Measurements from ENCODE around the gene CA10. TPM values are rescaled to one million over a fixed set of nuclear protein-coding genes. Genes with fewer than 3 reads are reported as not detected.
A peak's percentile ranks its signal among the peaks of the same experiment; 100 is the strongest.

CA10 gene
- total RNA-seq, 2 donors from 2014 or later = 0.22 to 0.37 TPM

- no peaks in the 10 kb centered on the region for H3K36me3 Mint-ChIP-seq (ENCODE audit: low read depth)
- peaks cover 19% of the 10 kb centered on the region for H3K27me3 ChIP-seq (ENCODE audit: control insufficient read depth, insufficient read depth, low read length, poor library complexity, severe bottlenecking)
- no peak overlapping the region for H3K27ac Mint-ChIP-seq
- no peak for DNase-seq
- peaks cover 6% of the 10 kb centered on the region for H3K4me1 ChIP-seq (ENCODE audit: control insufficient read depth, insufficient read depth, low read length)
- WGBS, 2 experiments (ENCODE audit: insufficient coverage in 1 of 2, insufficient read length in 1 of 2) = 90 to 92% methylated on average over 7 to 10 of the region's 10 CpGs
- H3K36me3 ChIP-seq (ENCODE audit: control insufficient read depth, insufficient read depth, low read length) = no peaks in the 10 kb centered on the region
- no peak overlapping the region for H3K4me3 ChIP-seq (ENCODE audit: low read length)
- peaks cover 10% of the 10 kb centered on the region for H3K27me3 Mint-ChIP-seq (ENCODE audit: insufficient read depth)
- H3K4me3 Mint-ChIP-seq = no peak overlapping the region
- TF ChIP-seq CTCF (conservative IDR thresholded peaks at IDR 0.05) = no peak
- H3K4me1 Mint-ChIP-seq = peaks cover 27% of the 10 kb centered on the region
- H3K9me3 ChIP-seq (ENCODE audit: control insufficient read depth, low read length) = no peaks in the 10 kb centered on the region
- no peaks in the 10 kb centered on the region for H3K9me3 Mint-ChIP-seq
- H3K27ac ChIP-seq (ENCODE audit: low read depth, low read length) = no peak overlapping the region
- H3K9ac ChIP-seq (ENCODE audit: extremely low read depth, low read length, poor library complexity, severe bottlenecking) = no peak overlapping the region
Observed at GRCh38 chr17:51643702-51644490, 514.6 kb downstream of the CA10 start.

GRCh38 chr17:51642029-51642428 lies 516.5 kb downstream of the CA10 start:
- Mint-ChIP-seq H3K9me3 (no peaks in the 10 kb centered on the region), H3K4me3 (no peak overlapping the region), H3K36me3 (ENCODE audit: low read depth) (no peaks in the 10 kb centered on the region), H3K27ac (no peak overlapping the region), H3K27me3 (ENCODE audit: insufficient read depth) (peaks cover 2% of the 10 kb centered on the region), H3K4me1 (peaks cover 27% of the 10 kb centered on the region)
- Histone ChIP-seq H3K4me3 (ENCODE audit: low read length) (no peak overlapping the region), H3K9me3 (ENCODE audit: control insufficient read depth, low read length) (no peaks in the 10 kb centered on the region), H3K27ac (ENCODE audit: low read depth, low read length) (no peak overlapping the region), H3K27me3 (ENCODE audit: control insufficient read depth, insufficient read depth, low read length, poor library complexity, severe bottlenecking) (peaks cover 8% of the 10 kb centered on the region), H3K9ac (ENCODE audit: extremely low read depth, low read length, poor library complexity, severe bottlenecking) (no peak overlapping the region), H3K36me3 (ENCODE audit: control insufficient read depth, insufficient read depth, low read length) (no peaks in the 10 kb centered on the region), H3K4me1 (ENCODE audit: control insufficient read depth, insufficient read depth, low read length) (peaks cover 6% of the 10 kb centered on the region)
- DNase-seq = no peak
- WGBS, 2 experiments (ENCODE audit: insufficient coverage in 1 of 2, insufficient read length in 1 of 2) = 85 to 97% methylated on average over 4 to 8 of the region's 8 CpGs
- no peak for TF ChIP-seq CTCF (conservative IDR thresholded peaks at IDR 0.05)

- Histone ChIP-seq H3K4me1 (ENCODE audit: control insufficient read depth, insufficient read depth, low read length) (peaks cover 6% of the 10 kb centered on the region), H3K4me3 (ENCODE audit: low read length) (no peak overlapping the region), H3K27ac (ENCODE audit: low read depth, low read length) (no peak overlapping the region), H3K27me3 (ENCODE audit: control insufficient read depth, insufficient read depth, low read length, poor library complexity, severe bottlenecking) (peaks cover 8% of the 10 kb centered on the region), H3K9ac (ENCODE audit: extremely low read depth, low read length, poor library complexity, severe bottlenecking) (no peak overlapping the region), H3K36me3 (ENCODE audit: control insufficient read depth, insufficient read depth, low read length) (no peaks in the 10 kb centered on the region), H3K9me3 (ENCODE audit: control insufficient read depth, low read length) (no peaks in the 10 kb centered on the region)
- WGBS, 2 experiments (ENCODE audit: insufficient coverage in 1 of 2, insufficient read length in 1 of 2) = 22 to 53% methylated on average over 3 to 4 of the region's 4 CpGs
- H3K36me3 Mint-ChIP-seq (ENCODE audit: low read depth) = no peaks in the 10 kb centered on the region
- H3K4me3 Mint-ChIP-seq = no peak overlapping the region
- H3K4me1 Mint-ChIP-seq = peaks cover 21% of the 10 kb centered on the region
- peak; percentile 86 for TF ChIP-seq CTCF (conservative IDR thresholded peaks at IDR 0.05)
- H3K27me3 Mint-ChIP-seq (ENCODE audit: insufficient read depth) = peaks cover 2% of the 10 kb centered on the region
- H3K9me3 Mint-ChIP-seq = no peaks in the 10 kb centered on the region
- peak overlapping the region; percentile 20 for H3K27ac Mint-ChIP-seq
- DNase-seq = peak; percentile 93
Observed at GRCh38 chr17:51640108-51640622, 518.3 kb downstream of the CA10 start.
